ENCODE data around the gene OTUD1.
"Not testable (repeated sequence)": the region's sequence is repeated elsewhere in the genome, so short reads cannot be mapped to it uniquely, and the experiment has no call there.

The OTUD1 gene

GRCh38 chr10:23438547-23439451, at the start of gene OTUD1:
TSS of gene OTUD1 (plus strand) at chr10:23439075. CDS start at chr10:23439458, 383 bp downstream.
- Histone ChIP-seq H3K79me2 (ENCODE audit: control insufficient read depth, insufficient read depth, low read length, unreplicated experiment) (peaks cover 16% of the 10 kb centered on the region), H3K36me3 (ENCODE audit: insufficient read depth, low read length) (no peaks in the 10 kb centered on the region), H2AFZ (ENCODE audit: low read length, unreplicated experiment) (peak within 1 kb of the TSS; percentile 95), H3K4me1 (ENCODE audit: control insufficient read depth, insufficient read depth, low read length, unreplicated experiment) (peaks cover 16% of the 10 kb centered on the region), H3K4me3 (ENCODE audit: low read depth, low read length) (peak within 1 kb of the TSS; percentile 91), H3K27me3 (ENCODE audit: insufficient read depth, low read length) (no peaks in the 10 kb centered on the region), H3K27ac (ENCODE audit: low read depth, low read length) (peak within 1 kb of the TSS; percentile 42; the same call in 1 of the 2 replicates)

GRCh38 chr10:23390408-23390807, 48.5 kb upstream of the OTUD1 start:
- not testable (repeated sequence) for H3K4me3 ChIP-seq (ENCODE audit: low read depth, low read length); H2AFZ ChIP-seq (ENCODE audit: low read length, unreplicated experiment); H3K4me1 ChIP-seq (ENCODE audit: control insufficient read depth, insufficient read depth, low read length, unreplicated experiment); H3K79me2 ChIP-seq (ENCODE audit: control insufficient read depth, insufficient read depth, low read length, unreplicated experiment); H3K27me3 ChIP-seq (ENCODE audit: insufficient read depth, low read length); H3K27ac ChIP-seq (ENCODE audit: low read depth, low read length); H3K36me3 ChIP-seq (ENCODE audit: insufficient read depth, low read length)

DNA sequence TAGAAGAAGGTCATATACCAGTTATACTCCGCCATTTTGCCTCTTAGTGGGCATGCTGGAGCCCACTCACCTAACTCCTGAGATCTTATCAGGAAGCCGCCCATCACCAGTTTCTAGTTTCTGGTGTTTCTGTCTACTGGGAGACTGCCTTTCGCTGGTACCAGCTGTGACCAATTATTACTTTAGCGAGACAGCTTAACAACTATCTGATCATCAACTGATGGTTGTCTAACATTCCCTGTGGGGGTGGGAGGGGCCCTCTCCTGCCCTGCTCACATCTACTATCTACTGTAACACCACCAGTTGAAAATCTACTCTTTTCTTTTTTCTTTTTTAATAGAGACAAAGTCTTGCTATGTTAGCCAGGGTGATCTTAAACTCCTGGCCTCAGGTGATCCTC, 48.1 kb upstream of the OTUD1 start:
- Histone ChIP-seq H3K4me1 (ENCODE audit: control insufficient read depth, insufficient read depth, low read length, unreplicated experiment) (no peaks in the 10 kb centered on the region), H3K27me3 (ENCODE audit: insufficient read depth, low read length) (no peaks in the 10 kb centered on the region), H3K79me2 (ENCODE audit: control insufficient read depth, insufficient read depth, low read length, unreplicated experiment) (no peaks in the 10 kb centered on the region), H3K36me3 (ENCODE audit: insufficient read depth, low read length) (no peaks in the 10 kb centered on the region), H3K27ac (ENCODE audit: low read depth, low read length) (no peak overlapping the region), H2AFZ (ENCODE audit: low read length, unreplicated experiment) (no peak overlapping the region), H3K4me3 (ENCODE audit: low read depth, low read length) (no peak overlapping the region)

DNA sequence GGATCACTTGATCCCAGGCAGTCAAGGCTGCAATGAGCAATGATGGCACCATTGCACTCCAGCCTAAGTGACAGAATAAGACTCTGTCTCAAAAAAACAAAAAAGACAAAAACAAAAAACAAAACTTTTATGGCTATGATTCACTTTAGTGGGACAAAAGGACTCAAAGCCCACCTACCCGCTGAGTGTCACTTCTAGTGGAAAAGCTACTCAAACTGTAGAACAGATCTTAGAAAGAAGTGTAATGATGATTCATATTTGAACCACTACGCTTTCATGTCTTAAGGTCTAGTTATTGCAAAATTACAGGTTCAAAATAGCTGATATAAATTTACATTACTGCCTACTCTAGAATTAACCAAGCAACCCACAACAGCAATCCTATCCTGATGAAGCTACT, 47.1 kb upstream of the OTUD1 start:
- no peak overlapping the region for H2AFZ ChIP-seq (ENCODE audit: low read length, unreplicated experiment)
- no peaks in the 10 kb centered on the region for H3K4me1 ChIP-seq (ENCODE audit: control insufficient read depth, insufficient read depth, low read length, unreplicated experiment)
- no peaks in the 10 kb centered on the region for H3K79me2 ChIP-seq (ENCODE audit: control insufficient read depth, insufficient read depth, low read length, unreplicated experiment)
- no peaks in the 10 kb centered on the region for H3K36me3 ChIP-seq (ENCODE audit: insufficient read depth, low read length)
- no peaks in the 10 kb centered on the region for H3K27me3 ChIP-seq (ENCODE audit: insufficient read depth, low read length)
- H3K27ac ChIP-seq (ENCODE audit: low read depth, low read length): no peak overlapping the region
- H3K4me3 ChIP-seq (ENCODE audit: low read depth, low read length): no peak overlapping the region

- Histone ChIP-seq H3K36me3 (ENCODE audit: insufficient read depth, low read length) (no peaks in the 10 kb centered on the region), H3K27ac (ENCODE audit: low read depth, low read length) (no peak overlapping the region), H3K4me1 (ENCODE audit: control insufficient read depth, insufficient read depth, low read length, unreplicated experiment) (no peaks in the 10 kb centered on the region), H2AFZ (ENCODE audit: low read length, unreplicated experiment) (no peak overlapping the region), H3K27me3 (ENCODE audit: insufficient read depth, low read length) (no peaks in the 10 kb centered on the region), H3K4me3 (ENCODE audit: low read depth, low read length) (no peak overlapping the region), H3K79me2 (ENCODE audit: control insufficient read depth, insufficient read depth, low read length, unreplicated experiment) (no peaks in the 10 kb centered on the region)
These were observed 43.9 kb upstream of the OTUD1 start for GRCh38 chr10:23395017-23395416.

- no peak overlapping the region for H2AFZ ChIP-seq (ENCODE audit: low read length, unreplicated experiment)
- no peaks in the 10 kb centered on the region for H3K36me3 ChIP-seq (ENCODE audit: insufficient read depth, low read length)
- H3K4me3 ChIP-seq (ENCODE audit: low read depth, low read length): no peak overlapping the region
- no peaks in the 10 kb centered on the region for H3K4me1 ChIP-seq (ENCODE audit: control insufficient read depth, insufficient read depth, low read length, unreplicated experiment)
- H3K27ac ChIP-seq (ENCODE audit: low read depth, low read length): no peak overlapping the region
- no peaks in the 10 kb centered on the region for H3K27me3 ChIP-seq (ENCODE audit: insufficient read depth, low read length)
- H3K79me2 ChIP-seq (ENCODE audit: control insufficient read depth, insufficient read depth, low read length, unreplicated experiment): no peaks in the 10 kb centered on the region
These were observed 42.2 kb upstream of the OTUD1 start for GRCh38 chr10:23396695-23397094.

- H3K4me1 ChIP-seq (ENCODE audit: control insufficient read depth, insufficient read depth, low read length, unreplicated experiment): no peaks in the 10 kb centered on the region
- H3K4me3 ChIP-seq (ENCODE audit: low read depth, low read length): no peak overlapping the region
- no peaks in the 10 kb centered on the region for H3K27me3 ChIP-seq (ENCODE audit: insufficient read depth, low read length)
- no peak overlapping the region for H3K27ac ChIP-seq (ENCODE audit: low read depth, low read length)
- H3K36me3 ChIP-seq (ENCODE audit: insufficient read depth, low read length): no peaks in the 10 kb centered on the region
- no peak overlapping the region for H2AFZ ChIP-seq (ENCODE audit: low read length, unreplicated experiment)
- H3K79me2 ChIP-seq (ENCODE audit: control insufficient read depth, insufficient read depth, low read length, unreplicated experiment): no peaks in the 10 kb centered on the region
These were observed 39.2 kb upstream of the OTUD1 start for GRCh38 chr10:23399701-23400144.

GRCh38 chr10:23402856-23403255, 36.0 kb upstream of the OTUD1 start:
- no peaks in the 10 kb centered on the region for H3K4me1 ChIP-seq (ENCODE audit: control insufficient read depth, insufficient read depth, low read length, unreplicated experiment)
- no peaks in the 10 kb centered on the region for H3K36me3 ChIP-seq (ENCODE audit: insufficient read depth, low read length)
- H3K4me3 ChIP-seq (ENCODE audit: low read depth, low read length): no peak overlapping the region
- no peak overlapping the region for H2AFZ ChIP-seq (ENCODE audit: low read length, unreplicated experiment)
- H3K27ac ChIP-seq (ENCODE audit: low read depth, low read length): no peak overlapping the region
- no peaks in the 10 kb centered on the region for H3K27me3 ChIP-seq (ENCODE audit: insufficient read depth, low read length)
- H3K79me2 ChIP-seq (ENCODE audit: control insufficient read depth, insufficient read depth, low read length, unreplicated experiment): no peaks in the 10 kb centered on the region

GRCh38 chr10:23403278-23403677, 35.6 kb upstream of the OTUD1 start:
- no peak overlapping the region for H3K4me3 ChIP-seq (ENCODE audit: low read depth, low read length)
- no peaks in the 10 kb centered on the region; the same call in 1 of the 2 replicates for H3K27me3 ChIP-seq (ENCODE audit: insufficient read depth, low read length)
- no peak overlapping the region for H3K27ac ChIP-seq (ENCODE audit: low read depth, low read length)
- no peaks in the 10 kb centered on the region for H3K79me2 ChIP-seq (ENCODE audit: control insufficient read depth, insufficient read depth, low read length, unreplicated experiment)
- no peak overlapping the region for H2AFZ ChIP-seq (ENCODE audit: low read length, unreplicated experiment)
- H3K4me1 ChIP-seq (ENCODE audit: control insufficient read depth, insufficient read depth, low read length, unreplicated experiment): no peaks in the 10 kb centered on the region
- no peaks in the 10 kb centered on the region for H3K36me3 ChIP-seq (ENCODE audit: insufficient read depth, low read length)

DNA sequence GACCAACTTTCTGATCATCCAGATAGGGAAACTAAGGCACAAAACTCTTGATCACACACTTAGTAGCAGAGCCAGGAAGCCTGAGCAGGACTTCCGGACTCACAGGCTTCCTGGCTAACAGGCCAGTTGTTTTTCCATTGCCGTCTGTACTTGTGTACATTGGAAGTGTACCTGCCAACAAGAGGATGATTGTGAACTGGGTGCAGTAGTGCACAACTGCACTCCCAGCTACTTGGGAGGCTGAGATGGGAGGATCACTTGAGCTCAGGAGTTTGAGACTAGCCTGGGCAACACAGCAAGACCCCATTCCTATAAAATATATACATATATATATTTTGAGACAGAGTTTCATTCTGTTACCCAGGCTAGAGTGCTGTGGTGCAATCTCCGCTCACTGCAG, 35.2 kb upstream of the OTUD1 start:
- H3K79me2 ChIP-seq (ENCODE audit: control insufficient read depth, insufficient read depth, low read length, unreplicated experiment): no peaks in the 10 kb centered on the region
- no peaks in the 10 kb centered on the region for H3K36me3 ChIP-seq (ENCODE audit: insufficient read depth, low read length)
- H3K4me1 ChIP-seq (ENCODE audit: control insufficient read depth, insufficient read depth, low read length, unreplicated experiment): no peaks in the 10 kb centered on the region
- H3K27me3 ChIP-seq (ENCODE audit: insufficient read depth, low read length): no peaks in the 10 kb centered on the region; the same call in 1 of the 2 replicates
- no peak overlapping the region for H2AFZ ChIP-seq (ENCODE audit: low read length, unreplicated experiment)
- no peak overlapping the region for H3K27ac ChIP-seq (ENCODE audit: low read depth, low read length)
- H3K4me3 ChIP-seq (ENCODE audit: low read depth, low read length): no peak overlapping the region

DNA sequence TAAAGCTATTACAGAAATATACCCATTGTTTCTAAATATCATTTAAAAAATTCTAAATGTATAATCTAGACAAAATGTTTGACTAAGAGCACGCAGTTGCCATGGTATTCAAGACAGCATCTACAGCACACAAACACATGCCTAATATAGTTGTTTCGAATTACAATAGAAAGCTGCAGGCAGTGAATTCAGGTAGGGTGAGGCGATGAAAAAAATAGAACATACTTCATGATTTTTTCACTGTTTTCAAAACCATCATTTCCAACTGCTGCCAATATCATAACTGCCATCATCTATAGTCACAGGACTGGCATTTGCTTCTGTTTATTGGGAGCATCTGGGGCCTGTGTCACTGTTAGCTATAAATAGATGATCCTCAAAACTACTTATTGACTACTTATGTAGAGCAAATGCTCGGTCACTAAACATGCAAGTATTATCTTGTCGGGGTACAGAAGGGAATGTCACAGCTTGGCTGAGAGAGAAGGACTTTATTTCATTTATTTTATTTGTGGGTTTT, 34.4 kb upstream of the OTUD1 start:
- Histone ChIP-seq H3K27me3 (ENCODE audit: insufficient read depth, low read length) (no peaks in the 10 kb centered on the region; the same call in 1 of the 2 replicates), H2AFZ (ENCODE audit: low read length, unreplicated experiment) (no peak overlapping the region), H3K4me1 (ENCODE audit: control insufficient read depth, insufficient read depth, low read length, unreplicated experiment) (no peaks in the 10 kb centered on the region), H3K27ac (ENCODE audit: low read depth, low read length) (no peak overlapping the region), H3K4me3 (ENCODE audit: low read depth, low read length) (no peak overlapping the region), H3K36me3 (ENCODE audit: insufficient read depth, low read length) (no peaks in the 10 kb centered on the region), H3K79me2 (ENCODE audit: control insufficient read depth, insufficient read depth, low read length, unreplicated experiment) (no peaks in the 10 kb centered on the region)

Data from ACC112 (cell line).